GM18873 (cell line): Measurements from ENCODE around the gene CYP24A1.

Experiments
- ATAC-seq: cut with Tn5 transposase; IDR thresholded peaks from one replicate; pipeline ENCODE4 v1.9.1; 2021; ENCODE audit warnings: mild to moderate bottlenecking, moderate library complexity, moderate number of reproducible peaks; ENCODE audit not compliant: unreplicated experiment, low FRiP score

The CYP24A1 gene

GRCh38 chr20:54204063-54204462 lies 30.3 kb upstream of the CYP24A1 start:
- no peak for ATAC-seq

- ATAC-seq, result no peak
These were observed 29.5 kb upstream of the CYP24A1 start for GRCh38 chr20:54203281-54203680.

GRCh38 chr20:54201268-54201846 lies 27.6 kb upstream of the CYP24A1 start:
- no peak for ATAC-seq

- ATAC-seq, result no peak
These were observed 26.9 kb upstream of the CYP24A1 start for GRCh38 chr20:54200487-54201267.

- no peak for ATAC-seq
These were observed 26.0 kb upstream of the CYP24A1 start for GRCh38 chr20:54199721-54200176.

GRCh38 chr20:54199283-54199682 lies 25.5 kb upstream of the CYP24A1 start:
- ATAC-seq, result no peak

GRCh38 chr20:54197621-54198604 lies 24.1 kb upstream of the CYP24A1 start:
- no peak for ATAC-seq

- ATAC-seq, result no peak
These were observed 22.0 kb upstream of the CYP24A1 start for GRCh38 chr20:54195483-54196472.

GRCh38 chr20:54194724-54195438 lies 21.1 kb upstream of the CYP24A1 start:
- ATAC-seq, result no peak

- ATAC-seq, result no peak
These were observed 20.0 kb upstream of the CYP24A1 start for GRCh38 chr20:54193817-54194216.

- ATAC-seq, result no peak
These were observed 16.4 kb upstream of the CYP24A1 start for GRCh38 chr20:54190217-54190616.

- no peak for ATAC-seq
These were observed 15.8 kb upstream of the CYP24A1 start for GRCh38 chr20:54189630-54190029.

- ATAC-seq, result no peak
These were observed 14.5 kb upstream of the CYP24A1 start for GRCh38 chr20:54188132-54188849.

GRCh38 chr20:54184904-54185626 lies 11.3 kb upstream of the CYP24A1 start:
- ATAC-seq, result no peak

- no peak for ATAC-seq
These were observed 10.3 kb upstream of the CYP24A1 start for GRCh38 chr20:54184071-54184470.

GRCh38 chr20:54180931-54181330 lies 7.1 kb upstream of the CYP24A1 start:
- ATAC-seq, result no peak

- no peak for ATAC-seq
These were observed 6.2 kb upstream of the CYP24A1 start for GRCh38 chr20:54179946-54180345.

- ATAC-seq, result no peak
These were observed 4.5 kb upstream of the CYP24A1 start for GRCh38 chr20:54178256-54178655.
